ENCODE results near the gene ITGB6. TPM values are rescaled to one million over a fixed set of nuclear protein-coding genes. Genes with fewer than 3 reads are reported as not detected.
A peak's percentile ranks its signal among the peaks of the same experiment; 100 is the strongest.

ITGB6 gene
- total RNA-seq, 1 experiment from 2014 or later: 6.9 TPM

- CTCF ChIA-PET: interaction anchor here (0.6 to 2.2 kb wide), 4 partner anchors 37 to 215 kb away, joined by 3 to 11 read pairs (median 4); no protein-coding TSS in a partner anchor
- Mint-ChIP-seq H3K36me3 (ENCODE audit: insufficient read depth, unreplicated experiment) (peaks cover 7% of the 10 kb centered on the region), H3K9me3 (ENCODE audit: unreplicated experiment) (no peaks in the 10 kb centered on the region), H3K4me3 (ENCODE audit: unreplicated experiment) (no peak overlapping the region), H3K27me3 (ENCODE audit: insufficient read depth, unreplicated experiment) (no peaks in the 10 kb centered on the region), H3K4me1 (ENCODE audit: insufficient read depth, unreplicated experiment) (peaks cover 43% of the 10 kb centered on the region), H3K27ac (ENCODE audit: low read depth, unreplicated experiment) (peak overlapping the region; percentile 61)
- intact Hi-C loops (cut with micrococcal nuclease): no loop called here
- POLR2A ChIA-PET: interaction anchor here (0.6 to 13.5 kb wide), 6 partner anchors 9 to 1158 kb away, joined by 3 to 212 read pairs (median 5); no protein-coding TSS in a partner anchor
- BruUV-seq (replicated peaks): no TSS peak
- DNase-seq (ENCODE audit: unreplicated experiment): peak; percentile 92
- no peak for TF ChIP-seq CTCF (IDR thresholded peaks at IDR 0.05; ENCODE audit: unreplicated experiment)
Measured at GRCh38 chr2:160214461-160215445, 14.7 kb upstream of the ITGB6 start.

GRCh38 chr2:160213511-160213910 lies 13.4 kb upstream of the ITGB6 start:
- peaks cover 46% of the 10 kb centered on the region for H3K4me1 Mint-ChIP-seq (ENCODE audit: insufficient read depth, unreplicated experiment)
- intact Hi-C loops (cut with micrococcal nuclease): no loop called here

GRCh38 chr2:160210599-160211138 lies 10.6 kb upstream of the ITGB6 start:
- peaks cover 55% of the 10 kb centered on the region for H3K4me1 Mint-ChIP-seq (ENCODE audit: insufficient read depth, unreplicated experiment)
- intact Hi-C loops (cut with micrococcal nuclease): loop anchor here (1.0 kb wide), 1 partner anchor 100 kb away; no protein-coding TSS in a partner anchor

More at GRCh38 chr2:160213511-160213910, 13.4 kb upstream of the ITGB6 start:
- TF ChIP-seq CTCF (IDR thresholded peaks at IDR 0.05; ENCODE audit: unreplicated experiment): no peak
- no peaks in the 10 kb centered on the region for H3K27me3 Mint-ChIP-seq (ENCODE audit: insufficient read depth, unreplicated experiment)
- H3K9me3 Mint-ChIP-seq (ENCODE audit: unreplicated experiment): no peaks in the 10 kb centered on the region
- POLR2A ChIA-PET: interaction anchor here (1.4 to 13.5 kb wide), 4 partner anchors 8 to 15 kb away, joined by 3 to 212 read pairs (median 8); partner anchors contain the start of gene ITGB6
- CTCF ChIA-PET: no interaction called here
- H3K27ac Mint-ChIP-seq (ENCODE audit: low read depth, unreplicated experiment): no peak overlapping the region
- H3K36me3 Mint-ChIP-seq (ENCODE audit: insufficient read depth, unreplicated experiment): peaks cover 7% of the 10 kb centered on the region
- H3K4me3 Mint-ChIP-seq (ENCODE audit: unreplicated experiment): no peak overlapping the region
- BruUV-seq (replicated peaks): no TSS peak
- DNase-seq (ENCODE audit: unreplicated experiment): no peak

More at GRCh38 chr2:160210599-160211138, 10.6 kb upstream of the ITGB6 start:
- no TSS peak for BruUV-seq (replicated peaks)
- Mint-ChIP-seq H3K27ac (ENCODE audit: low read depth, unreplicated experiment) (peak overlapping the region; percentile 73), H3K27me3 (ENCODE audit: insufficient read depth, unreplicated experiment) (no peaks in the 10 kb centered on the region), H3K36me3 (ENCODE audit: insufficient read depth, unreplicated experiment) (peaks cover 5% of the 10 kb centered on the region), H3K4me3 (ENCODE audit: unreplicated experiment) (no peak overlapping the region), H3K9me3 (ENCODE audit: unreplicated experiment) (no peaks in the 10 kb centered on the region)
- peak; percentile 90 for DNase-seq (ENCODE audit: unreplicated experiment)
- peak; percentile 68 for TF ChIP-seq CTCF (IDR thresholded peaks at IDR 0.05; ENCODE audit: unreplicated experiment)
- CTCF ChIA-PET: interaction anchor here (0.6 to 5.5 kb wide), 16 partner anchors 10 to 866 kb away, joined by 3 to 39 read pairs (median 4); partner anchors contain the start of gene ITGB6
- POLR2A ChIA-PET: interaction anchor here (0.6 to 13.5 kb wide), 3 partner anchors 9 to 170 kb away, joined by 3 to 212 read pairs (median 3); no protein-coding TSS in a partner anchor

Measured in MCF 10A (cell line).